Left ventricle myocardium superior (tissue), 1 donor: ENCODE results near the gene NRG3. TPM values are rescaled to one million over a fixed set of nuclear protein-coding genes. Genes with fewer than 3 reads are reported as not detected.

Experiments used
- ATAC-seq: fragments of 200-7000 bp; cut with Tn5 transposase; one replicate; pipeline ENCODE4 v1.9.1; 2020; ENCODE audit warnings: mild to moderate bottlenecking, moderate library complexity
- DNase-seq: peaks from one replicate; pipeline ENCODE4 v3.0.0-alpha.2; 2020
- intact Hi-C: fragments of 100-400 bp; cut with micrococcal nuclease; formaldehyde crosslinking; loops from one replicate; pipeline ENCODE4 v1.11.0; 2022
- total RNA-seq: library from RNA; stranded (reverse); fragmentation: NEBNext Ultra II Directional; extraction: Animal tissue kit (Norgen Biotek cat#: 25700); gene quantifications from one replicate; pipeline ENCODE4 v1.2.1, GENCODE V29; 2021
- donor health status: DM: no; HTN: yes; CAD: no; lungs with severe emphysema.

Gene NRG3
- total RNA-seq, 1 donor from 2014 or later: 0.15 TPM

DNA sequence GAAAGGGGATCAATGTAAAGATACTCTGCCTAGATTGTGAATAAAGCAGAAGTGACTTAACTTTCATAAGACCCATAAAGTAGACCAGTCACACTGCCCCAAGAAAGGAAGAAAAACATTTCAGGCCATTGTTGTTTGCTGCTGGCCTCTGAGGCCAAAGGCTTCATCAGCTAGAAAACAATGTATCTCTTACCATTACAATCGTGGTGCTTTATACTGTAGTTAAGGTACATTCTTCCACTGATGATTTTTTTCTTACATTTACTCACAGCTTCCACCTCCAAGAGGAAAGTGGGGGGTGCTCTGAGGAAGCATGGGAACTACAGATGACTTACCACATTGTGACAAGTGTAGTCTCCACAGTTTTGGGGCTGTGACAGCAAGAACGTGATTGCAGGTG is 68.6 kb downstream of the NRG3 start:
- DNase-seq (no peak), ATAC-seq (no peak)
- intact Hi-C loops: no loop called here

DNA sequence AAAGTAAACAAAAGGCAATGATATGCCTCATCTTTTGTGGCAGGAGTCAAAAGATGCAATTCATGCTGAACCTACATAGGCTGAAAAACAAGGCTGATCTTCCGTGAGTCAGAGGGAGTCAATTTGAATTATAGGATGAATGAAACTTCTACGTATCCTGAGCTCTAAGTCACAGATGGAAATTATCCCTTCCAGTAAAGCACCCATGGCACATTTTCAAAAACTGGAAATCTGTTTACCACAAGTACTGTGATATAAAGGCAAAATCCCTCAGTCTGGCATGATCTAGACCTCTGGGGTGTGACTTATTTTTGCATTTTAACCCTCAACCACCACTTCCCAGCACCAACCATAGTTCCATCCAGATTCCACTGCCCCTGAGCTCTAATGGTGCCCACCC is 69.6 kb downstream of the NRG3 start:
- intact Hi-C loops: no loop called here
- ATAC-seq (no peak), DNase-seq (no peak)

DNA sequence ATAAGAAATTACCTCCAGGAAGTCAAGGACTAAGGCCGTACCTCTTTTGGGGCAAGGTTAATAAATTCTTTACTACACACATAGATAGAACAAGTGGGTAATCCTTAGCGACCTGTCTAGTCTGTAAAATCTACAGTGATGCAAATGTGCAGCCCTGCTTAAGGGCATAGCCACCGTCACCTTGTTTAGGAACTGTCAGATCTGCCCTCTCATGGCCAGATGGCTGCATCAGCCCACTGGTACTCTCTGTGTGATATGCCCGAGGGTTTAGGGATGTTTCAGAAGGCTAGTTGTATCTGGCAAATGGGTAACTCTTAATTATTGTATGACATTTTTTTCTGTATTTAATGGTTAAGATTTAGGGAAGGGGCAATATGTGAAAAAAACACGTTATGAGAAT is 74.3 kb downstream of the NRG3 start:
- no peak for DNase-seq
- intact Hi-C loops: no loop called here
- ATAC-seq: no peak

DNA sequence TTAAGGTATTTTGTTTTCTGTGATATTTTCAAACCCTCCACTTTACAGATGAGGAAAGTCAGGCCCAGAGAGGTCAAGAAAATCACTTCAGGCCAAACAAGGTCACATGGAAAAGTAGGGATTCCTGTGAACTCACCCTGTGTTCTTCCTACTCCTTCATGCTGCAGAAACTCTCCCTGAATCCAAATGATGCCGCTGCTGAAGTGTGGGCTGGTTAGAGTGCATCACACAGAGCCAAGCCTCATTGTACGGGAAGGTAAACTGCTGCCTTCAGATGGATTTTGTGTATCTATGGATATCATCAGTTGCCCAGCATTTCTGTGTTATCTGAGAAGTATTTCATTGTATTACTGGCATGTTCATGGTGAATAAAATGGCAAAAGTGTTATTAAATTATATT is 75.4 kb downstream of the NRG3 start:
- DNase-seq: no peak
- intact Hi-C loops: no loop called here
- ATAC-seq: no peak

DNA sequence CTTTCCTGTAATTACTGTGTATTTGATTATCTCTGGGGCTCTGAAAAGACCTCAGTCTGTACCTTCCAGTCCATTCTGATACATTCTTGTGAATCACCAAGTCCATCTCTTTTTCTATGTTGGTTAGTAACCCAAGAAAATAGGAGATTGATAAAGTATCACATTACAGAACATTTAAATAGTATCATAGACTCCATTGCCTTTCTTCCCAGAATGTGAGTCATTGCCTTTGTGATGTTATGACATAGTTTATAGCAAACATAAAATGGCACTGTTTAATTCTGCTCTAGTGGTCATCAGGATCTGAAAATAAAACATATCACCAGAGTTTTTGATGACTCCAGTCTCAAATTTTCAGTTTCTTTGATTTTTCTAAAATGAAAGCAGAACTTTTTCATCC is 78.4 kb downstream of the NRG3 start:
- DNase-seq (no peak), ATAC-seq (no peak)
- intact Hi-C loops: no loop called here

DNA sequence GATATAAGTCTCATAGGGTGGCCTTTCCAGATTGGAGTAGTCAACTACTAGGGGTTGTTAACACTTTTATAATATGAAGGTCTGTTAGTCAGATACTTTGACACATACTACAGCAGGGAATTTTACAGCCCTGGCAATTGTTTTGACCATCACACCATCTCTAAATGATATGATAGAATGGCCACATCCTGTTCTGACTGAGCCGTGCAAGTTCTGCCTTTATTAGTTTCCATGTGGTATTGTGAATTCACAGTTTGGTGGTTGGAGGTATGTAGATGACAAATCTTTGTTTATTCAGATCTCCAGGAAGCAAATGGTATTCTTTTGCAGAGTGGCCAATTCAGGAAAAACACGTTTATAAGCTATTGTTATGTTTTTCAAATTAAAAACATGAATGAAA is 83.0 kb downstream of the NRG3 start:
- intact Hi-C loops: no loop called here
- DNase-seq (no peak), ATAC-seq (no peak)

DNA sequence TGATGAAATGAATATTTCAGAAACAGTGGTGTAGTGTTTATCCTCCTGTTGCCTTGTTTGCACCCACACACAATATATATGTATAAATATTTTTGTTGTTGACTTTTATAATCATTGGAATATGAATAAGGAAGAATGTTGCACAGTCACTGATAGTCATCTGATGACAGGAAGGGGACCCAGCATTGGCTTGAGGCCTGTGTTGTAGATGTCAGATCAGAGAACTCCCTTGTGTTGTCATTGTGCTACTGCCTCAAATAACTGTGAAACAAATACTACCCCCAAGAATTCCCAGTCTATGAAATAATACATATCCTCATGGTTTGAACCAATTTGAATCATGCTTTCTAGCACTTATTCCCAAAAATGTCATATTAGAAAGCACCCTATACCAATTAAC is 84.0 kb downstream of the NRG3 start:
- intact Hi-C loops: no loop called here
- no peak for DNase-seq
- no peak for ATAC-seq

DNA sequence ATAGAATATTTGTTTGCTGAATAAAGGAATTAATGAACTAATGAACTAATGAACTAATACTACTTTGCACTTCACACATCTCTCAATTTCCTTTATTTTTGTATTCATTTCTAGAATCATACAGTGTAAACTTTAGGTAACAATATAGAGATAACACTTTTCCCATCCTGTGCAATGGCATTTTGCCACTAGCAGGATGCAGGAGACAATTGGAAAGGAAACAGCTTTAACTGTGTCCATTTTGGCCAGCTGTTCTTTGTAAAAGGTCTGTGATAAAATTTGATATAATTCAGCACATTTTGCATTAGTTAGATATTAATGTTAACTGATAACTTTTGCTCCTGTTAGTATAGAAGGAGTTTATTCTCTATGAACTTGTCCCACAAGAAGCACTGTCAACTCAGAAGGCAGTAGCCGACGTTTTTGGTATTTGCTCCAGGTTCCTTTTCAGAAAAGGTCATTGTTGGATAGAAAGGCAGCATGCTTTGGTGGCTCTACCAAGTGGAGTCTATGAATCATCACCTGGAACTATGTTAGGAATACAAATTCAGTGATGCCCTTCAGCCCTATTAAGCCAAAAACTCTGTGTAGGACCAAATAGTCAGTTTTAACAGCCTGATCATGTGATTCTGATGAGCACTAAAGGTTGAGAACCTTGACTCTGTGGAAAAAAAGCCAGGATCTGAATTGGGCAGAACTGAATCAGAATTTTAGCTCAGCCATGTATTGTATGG is 86.6 kb downstream of the NRG3 start:
- DNase-seq (no peak), ATAC-seq (no peak)
- intact Hi-C loops: no loop called here

DNA sequence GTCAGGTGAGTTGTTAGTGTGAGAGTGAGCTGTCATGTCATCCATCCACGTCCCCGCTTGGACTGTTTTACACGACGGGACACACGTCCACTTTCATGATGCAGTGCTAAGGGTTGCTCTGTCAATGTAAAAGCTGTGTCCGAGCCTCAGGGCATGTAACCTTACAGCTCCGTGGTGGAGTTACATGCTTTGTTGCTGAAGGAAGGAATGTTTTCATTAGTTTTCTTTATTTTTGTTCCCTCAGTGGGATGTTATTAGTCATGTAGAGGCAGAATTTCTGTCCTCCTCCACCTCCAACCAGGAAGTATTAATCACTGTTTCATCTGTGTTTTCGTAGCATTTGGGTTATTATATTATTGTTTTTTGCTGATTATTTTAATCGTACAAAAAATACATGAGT is 88.6 kb downstream of the NRG3 start:
- intact Hi-C loops: no loop called here

DNA sequence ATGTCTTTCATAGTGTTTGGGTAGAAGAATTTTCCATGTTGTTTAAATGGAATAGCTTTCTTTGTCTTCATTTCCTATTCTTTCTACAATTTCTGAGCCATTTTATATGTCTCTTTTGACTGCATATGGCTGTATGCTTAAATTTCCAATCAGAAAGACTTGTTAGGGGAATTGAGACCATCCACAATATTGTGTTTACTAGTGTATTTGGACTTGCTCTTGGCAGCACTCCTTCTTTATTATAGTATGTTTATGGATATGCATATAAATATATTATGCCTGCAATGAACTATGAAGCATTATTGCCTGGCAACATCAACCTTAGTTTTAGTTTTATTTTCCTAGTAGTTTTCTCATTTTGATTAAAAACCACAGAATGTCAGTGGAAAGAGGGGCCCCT is 92.7 kb downstream of the NRG3 start:
- no peak for ATAC-seq
- no peak for DNase-seq
- intact Hi-C loops: no loop called here

More for the DNA sequence above, 88.6 kb downstream of the NRG3 start:
- DNase-seq (no peak), ATAC-seq (no peak)

DNA sequence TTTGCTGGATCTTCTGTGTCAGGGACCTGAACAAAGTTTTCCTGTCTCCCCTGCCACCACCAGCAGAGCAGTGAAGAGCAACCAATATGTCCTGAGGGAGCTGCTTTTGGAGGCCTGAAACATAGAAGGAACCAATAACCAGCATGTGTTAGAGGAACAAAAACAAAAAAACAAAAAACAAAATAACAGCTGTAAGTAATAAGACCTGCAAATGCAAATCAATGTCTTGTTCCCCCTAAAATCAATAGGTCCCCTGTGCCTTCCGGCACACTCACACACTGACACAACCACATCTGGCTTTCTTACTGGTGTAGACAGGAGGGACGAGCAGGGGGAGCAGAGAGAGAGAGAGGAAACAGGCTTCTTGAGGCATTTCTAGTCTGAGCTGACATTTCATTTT is 94.1 kb downstream of the NRG3 start:
- no peak for DNase-seq
- intact Hi-C loops: no loop called here
- no peak for ATAC-seq

DNA sequence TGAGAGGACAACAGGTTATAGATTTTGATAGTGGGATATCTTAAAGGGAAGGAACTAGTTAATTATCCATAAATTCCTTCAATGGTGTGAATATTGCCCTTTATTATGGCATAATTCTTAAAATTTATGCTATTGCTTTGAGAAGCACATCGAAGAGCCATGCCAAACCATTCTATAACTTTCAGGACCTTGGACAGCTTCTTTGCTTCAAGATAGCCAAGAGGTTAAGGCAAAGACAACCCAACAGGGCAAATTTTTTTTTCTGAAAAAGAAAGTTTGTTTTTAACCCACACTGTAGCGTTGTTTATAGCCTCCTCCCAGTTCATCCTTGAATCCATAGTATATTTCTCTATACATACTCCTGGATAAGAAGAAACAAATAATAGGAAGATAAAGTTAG is 103.2 kb downstream of the NRG3 start:
- ATAC-seq (no peak), DNase-seq (no peak)
- intact Hi-C loops: no loop called here

DNA sequence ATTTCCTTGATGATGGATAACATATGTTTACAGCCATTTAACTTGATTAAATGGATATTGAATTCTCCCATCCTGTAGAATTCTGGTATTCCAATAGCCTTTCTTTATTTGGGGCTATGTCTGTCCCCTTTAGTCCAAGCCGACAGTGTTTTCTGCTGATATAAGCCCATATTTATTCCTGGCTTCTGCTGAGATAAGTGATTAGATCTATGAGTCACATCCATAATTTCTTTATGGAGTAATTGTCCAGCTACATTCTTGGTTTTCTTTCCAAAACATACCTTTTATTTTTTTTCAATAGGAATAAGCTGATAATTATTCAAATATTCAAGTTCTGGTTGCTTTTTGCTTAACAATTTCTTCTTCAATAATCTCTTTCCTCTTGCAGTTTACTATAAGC is 106.7 kb downstream of the NRG3 start:
- no peak for DNase-seq
- intact Hi-C loops: no loop called here

DNA sequence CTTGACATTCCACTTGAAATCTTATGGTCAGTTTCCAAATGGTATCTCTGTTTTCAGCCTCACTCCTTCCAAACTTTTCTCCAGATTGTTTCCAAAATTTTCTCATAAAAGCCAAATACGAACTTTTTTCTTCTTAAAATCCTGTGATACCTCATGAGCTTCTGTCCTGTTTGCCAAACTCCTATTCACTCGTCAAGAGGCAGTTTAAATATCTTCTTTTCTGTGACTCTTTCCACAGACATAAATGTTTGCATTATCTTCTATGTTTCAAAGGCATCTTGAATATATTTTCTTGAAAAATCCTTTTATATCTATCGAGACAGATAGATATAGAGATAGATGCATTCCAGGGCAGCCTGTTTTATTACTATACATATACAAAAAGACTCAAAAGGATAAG is 109.4 kb downstream of the NRG3 start:
- intact Hi-C loops: no loop called here
- ATAC-seq (no peak), DNase-seq (no peak)

More for the DNA sequence above, 106.7 kb downstream of the NRG3 start:
- ATAC-seq: no peak

DNA sequence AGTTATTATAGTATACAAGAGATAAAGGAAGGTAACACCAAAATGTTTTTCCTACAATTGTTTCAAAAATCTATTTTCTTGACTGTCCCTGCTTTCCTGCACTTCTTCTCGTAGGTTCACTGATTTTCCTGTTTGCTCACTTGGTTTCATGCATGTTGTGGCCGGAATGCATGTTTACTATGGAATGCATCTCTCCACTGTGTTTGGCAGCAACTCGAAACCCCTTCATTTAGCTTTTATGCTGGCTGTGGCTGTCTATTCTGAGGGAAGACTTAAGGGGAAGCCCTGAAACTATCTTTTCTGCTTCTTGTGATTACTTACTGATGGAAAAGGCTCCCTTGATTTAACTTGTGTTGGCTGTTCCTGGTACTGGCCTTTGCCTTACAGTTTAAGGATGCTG is 120.3 kb downstream of the NRG3 start:
- ATAC-seq: no peak
- no peak for DNase-seq
- intact Hi-C loops: no loop called here

DNA sequence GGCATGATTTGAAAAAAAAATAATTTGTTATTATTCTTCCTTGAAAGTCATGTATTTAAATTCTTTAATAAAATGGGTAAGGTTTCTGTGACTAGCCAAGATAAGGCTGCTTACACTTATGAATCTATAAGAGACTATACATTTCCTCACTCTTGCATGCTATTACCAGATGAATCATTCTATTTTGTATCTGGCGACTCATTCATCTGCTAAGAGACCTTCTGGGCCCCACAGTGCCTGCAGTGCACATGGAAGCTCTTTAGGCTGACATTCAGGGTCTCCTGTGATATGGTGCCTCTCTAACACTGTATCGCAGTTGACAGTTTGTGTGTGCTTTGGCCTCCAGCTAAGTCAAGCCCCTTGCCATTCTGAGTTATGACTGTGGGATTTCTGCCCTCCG is 121.9 kb downstream of the NRG3 start:
- ATAC-seq (no peak), DNase-seq (no peak)
- intact Hi-C loops: no loop called here

DNA sequence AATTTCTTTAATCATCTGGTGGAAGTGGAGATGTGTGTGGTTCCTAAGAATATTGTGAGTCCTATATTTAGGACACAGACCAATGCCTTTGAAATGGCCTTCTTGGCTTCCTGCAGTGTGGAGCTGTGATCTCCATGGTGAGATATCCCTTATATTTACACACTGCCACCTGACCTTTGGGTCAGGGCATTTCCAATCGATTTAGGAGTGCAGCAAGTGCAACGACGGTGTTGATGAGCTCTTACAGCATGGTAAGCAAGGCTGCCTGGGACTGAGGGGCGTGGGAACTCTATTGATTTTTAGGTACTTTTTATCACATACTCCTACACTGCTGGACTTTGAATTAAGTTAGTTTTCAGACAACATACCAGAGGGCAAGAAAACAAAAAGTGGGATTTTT is 146.0 kb downstream of the NRG3 start:
- no peak for ATAC-seq
- intact Hi-C loops: no loop called here
- no peak for DNase-seq

DNA sequence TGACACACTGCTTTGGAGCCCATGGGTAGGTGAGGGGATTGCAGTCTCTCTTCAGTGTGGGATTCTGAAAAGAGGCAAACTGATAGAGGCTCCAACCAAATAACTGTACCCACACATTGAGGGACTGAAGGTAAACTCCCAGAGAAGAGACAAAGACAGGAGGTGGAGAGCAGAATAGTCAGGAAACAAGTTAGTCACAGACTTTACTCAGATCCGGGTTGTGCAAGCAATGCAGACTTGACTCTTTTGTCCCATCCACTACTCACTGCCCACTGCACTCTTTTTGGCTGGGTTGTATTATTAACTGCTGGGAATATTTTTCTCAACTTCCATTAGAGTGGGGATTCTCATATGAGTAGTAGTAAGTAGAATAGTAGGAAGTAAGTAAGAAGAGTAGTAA is 152.7 kb downstream of the NRG3 start:
- ATAC-seq (no peak), DNase-seq (no peak)
- intact Hi-C loops: no loop called here

DNA sequence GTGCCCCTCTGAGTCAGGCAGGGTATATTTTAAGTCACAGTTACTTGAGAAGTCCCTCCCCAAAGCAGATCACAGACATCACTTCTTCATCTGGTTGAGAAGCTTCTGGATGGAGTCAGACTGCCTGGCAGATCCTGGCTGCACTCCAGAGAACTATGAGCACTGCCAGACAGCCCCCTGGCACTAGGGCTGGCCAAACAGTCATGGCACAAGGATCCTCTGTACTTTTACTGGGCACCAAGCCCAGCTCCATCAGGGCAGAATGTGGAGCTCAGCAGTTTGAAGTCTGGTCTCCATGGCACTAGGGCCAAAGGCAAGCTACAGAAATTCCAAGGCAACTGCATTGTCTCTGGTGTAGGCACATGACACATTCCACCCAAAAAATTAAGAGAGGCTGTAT is 162.1 kb downstream of the NRG3 start:
- no peak for ATAC-seq
- no peak for DNase-seq
- intact Hi-C loops: no loop called here

DNA sequence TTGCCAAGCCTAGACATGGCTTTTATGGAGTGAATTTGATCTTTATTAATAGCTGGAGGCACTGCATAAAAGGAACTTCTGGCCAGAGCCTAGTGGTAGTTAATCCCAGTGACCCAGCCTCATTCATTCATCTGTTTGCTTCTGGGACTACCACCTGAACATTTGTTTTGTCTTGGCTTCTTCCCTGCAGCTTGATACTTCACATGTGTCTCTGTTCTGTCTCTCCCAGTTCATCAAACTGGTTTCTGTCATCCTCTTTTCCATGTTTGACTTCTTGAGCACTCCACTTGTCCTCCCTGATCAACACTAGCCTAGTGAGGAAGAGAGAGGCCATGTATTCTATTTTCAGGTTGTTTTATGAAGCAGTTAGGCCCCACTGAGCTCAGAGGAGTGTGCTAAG is 163.6 kb downstream of the NRG3 start:
- no peak for ATAC-seq

DNA sequence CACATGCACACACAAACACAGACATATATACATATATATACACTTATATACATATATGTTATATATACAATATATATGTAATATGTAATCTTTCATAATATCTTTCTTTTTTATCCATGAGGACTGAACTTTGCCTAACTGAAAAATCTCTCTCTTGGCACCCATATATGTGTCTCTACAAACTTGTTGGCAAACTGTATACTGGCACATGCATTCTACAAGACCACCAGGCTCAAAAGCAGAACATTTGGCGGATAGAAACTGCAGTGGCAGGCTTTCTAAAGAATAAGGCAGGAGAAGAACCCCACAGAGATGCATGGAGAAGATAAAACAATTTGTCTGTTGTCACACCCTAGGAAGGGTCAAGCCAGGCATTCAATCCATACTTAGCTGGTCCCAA is 165.3 kb downstream of the NRG3 start:
- DNase-seq (no peak), ATAC-seq (no peak)
- intact Hi-C loops: no loop called here

More for the DNA sequence above, 163.6 kb downstream of the NRG3 start:
- no peak for DNase-seq
- intact Hi-C loops: no loop called here

DNA sequence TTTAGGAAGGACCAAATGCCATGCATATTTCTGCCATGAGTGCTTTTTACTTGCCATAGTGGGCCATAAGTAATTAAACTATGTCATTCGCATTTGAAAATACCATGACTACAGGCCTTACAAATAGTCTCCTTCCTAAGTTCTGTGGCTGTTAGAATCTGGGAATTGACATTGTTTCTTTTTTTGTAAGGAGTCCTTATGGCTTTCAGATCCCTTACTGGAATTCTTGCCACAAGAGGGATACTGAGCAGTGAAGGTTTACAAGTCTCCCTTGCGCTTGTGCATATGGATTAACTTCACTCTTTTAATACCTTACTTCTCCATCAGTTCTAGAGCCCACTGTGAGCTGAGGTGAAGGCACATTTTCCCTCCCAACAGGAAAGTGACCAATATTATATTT is 166.0 kb downstream of the NRG3 start:
- ATAC-seq (no peak), DNase-seq (no peak)
- intact Hi-C loops: no loop called here
